Measurements from ENCODE around the gene ISG15. TPM values are rescaled to one million over a fixed set of nuclear protein-coding genes. Genes with fewer than 3 reads are reported as not detected.

ISG15 gene
- total and polyA plus RNA-seq, 9 of the 15 experiments (the other 6 are each of a cell fraction or from before 2014, with no cell fraction given) = 0.40 to 58.3 (median 12.2) TPM

GRCh38 chr1:1021010-1021919 lies 8.0 kb downstream of the ISG15 start (continued):
- TF ChIP-seq GATAD2A (IDR thresholded peaks at IDR 0.05) = peak; percentile 47; the same call in 1 of the 2 replicates
- peak; percentile 88 for TF ChIP-seq SPI1 (IDR thresholded peaks at IDR 0.05; ENCODE audit: borderline replicate concordance, low read depth, low read length)
- TF ChIP-seq ZNF507 (tag; conservative IDR thresholded peaks at IDR 0.05) = no peak
- 0 out of 2 replicates have a peak, but pooled peaks have one; percentile 39 for TF ChIP-seq RB1 (IDR thresholded peaks at IDR 0.05; ENCODE audit: low read depth)
- TF ChIP-seq PML (IDR thresholded peaks at IDR 0.05; ENCODE audit: low read length) = no peak
- TF ChIP-seq MEIS2 (IDR thresholded peaks at IDR 0.05; ENCODE audit: partially characterized antibody) = peak; percentile 83
- TF ChIP-seq DMBX1 (CRISPR knock-in tag; IDR thresholded peaks at IDR 0.05; ENCODE audit: borderline replicate concordance) = 0 out of 2 replicates have a peak, but pooled peaks have one; percentile 19
- TF ChIP-seq CEBPB (tag; IDR thresholded peaks at IDR 0.05) = no peak
- TF ChIP-seq KDM4B (IDR thresholded peaks at IDR 0.05; ENCODE audit: borderline replicate concordance in 2 of 2, low read depth in 1 of 2) = peak in 1 of 2 experiments; percentile 72; a peak in 1 of 4 replicates
- TF ChIP-seq TFAP4 (CRISPR knock-in tag; IDR thresholded peaks at IDR 0.05; ENCODE audit: borderline replicate concordance) = peak; percentile 88
- no peak for TF ChIP-seq CHD7 (IDR thresholded peaks at IDR 0.05; ENCODE audit: low read depth, low read length)
- TF ChIP-seq KDM2B (CRISPR knock-in tag; IDR thresholded peaks at IDR 0.05) = 0 out of 2 replicates have a peak, but pooled peaks have one; percentile 15
- TF ChIP-seq RBBP5 (IDR thresholded peaks at IDR 0.05; ENCODE audit: borderline replicate concordance, insufficient read depth, low read length, poor library complexity, severe bottlenecking) = peak; percentile 26
- TF ChIP-seq HNRNPLL (IDR thresholded peaks at IDR 0.05; ENCODE audit: low read depth, low read length, poor library complexity, severe bottlenecking) = peak; percentile 50
- TF ChIP-seq FOXJ2 (tag; IDR thresholded peaks at IDR 0.05) = no peak
